HG02610 (cell line): ENCODE data around the gene PCBD1.

Experiments used
- ATAC-seq: cut with Tn5 transposase; IDR thresholded peaks from one replicate; pipeline ENCODE4 v1.9.1; 2021; ENCODE audit warnings: mild to moderate bottlenecking, moderate library complexity; ENCODE audit not compliant: unreplicated experiment

Gene PCBD1

DNA sequence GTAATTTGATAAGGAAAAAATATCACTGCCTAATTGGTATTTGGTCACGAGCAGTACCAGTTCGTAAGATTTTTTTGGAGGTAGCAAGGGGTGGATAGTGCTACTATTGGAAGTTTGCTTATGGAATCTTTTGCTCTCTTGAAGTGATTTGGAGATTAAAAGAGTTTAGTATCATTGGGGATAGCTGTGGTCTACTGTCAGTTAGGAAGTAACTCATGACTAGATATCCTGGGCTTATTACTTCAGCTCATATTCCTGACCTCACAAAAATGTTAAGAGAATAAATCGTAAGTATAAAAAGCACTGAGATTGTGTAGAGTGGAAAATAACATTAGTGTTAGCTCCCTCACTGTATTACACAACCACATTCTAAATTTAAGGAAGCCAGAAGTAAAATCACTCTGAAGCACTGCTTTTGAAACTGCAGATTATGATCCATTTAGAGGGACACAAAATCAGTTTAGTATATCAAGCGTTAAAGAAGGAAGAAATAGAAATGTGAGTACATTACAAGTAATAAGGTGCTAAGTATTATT is 50.0 kb downstream of the PCBD1 start:
- ATAC-seq: no peak

DNA sequence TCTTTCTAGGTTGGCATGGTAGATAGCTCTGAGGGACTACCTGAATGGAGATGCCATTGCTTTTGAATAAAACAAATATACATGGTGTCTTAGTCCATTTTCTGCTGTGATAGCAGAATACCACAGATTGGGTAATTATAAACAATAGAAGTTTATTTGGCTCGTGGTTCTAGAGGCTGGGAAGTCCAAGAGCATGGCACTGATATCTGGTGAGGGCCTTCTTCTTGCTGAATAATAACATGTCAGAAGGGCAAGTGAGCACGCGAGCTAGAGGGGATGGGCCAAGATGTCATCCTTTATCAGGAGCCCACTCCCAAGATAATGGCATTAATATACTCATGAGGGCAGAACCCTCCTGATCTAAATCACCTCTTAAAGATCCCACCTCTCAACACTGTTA is 50.7 kb downstream of the PCBD1 start:
- ATAC-seq: no peak

DNA sequence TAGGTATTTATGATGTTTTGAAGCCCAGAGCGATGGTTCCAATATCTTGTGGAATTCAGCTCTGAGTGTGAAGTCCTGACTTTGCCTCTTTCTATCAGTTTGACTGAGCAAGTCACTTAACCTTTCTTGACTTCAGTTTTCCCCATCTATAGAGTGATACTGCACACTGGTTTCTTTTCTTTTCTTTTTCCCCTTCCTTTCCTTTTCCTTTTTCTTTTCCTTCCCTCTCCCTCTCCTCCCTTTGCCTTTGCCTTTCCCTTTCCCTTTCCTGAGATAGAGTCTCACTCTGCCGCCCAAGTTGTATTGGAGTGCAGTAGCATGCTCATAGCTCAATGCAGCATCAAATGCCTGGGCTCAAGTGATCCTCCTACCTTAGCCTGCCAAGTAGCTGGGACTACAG is 52.0 kb downstream of the PCBD1 start:
- no peak for ATAC-seq

DNA sequence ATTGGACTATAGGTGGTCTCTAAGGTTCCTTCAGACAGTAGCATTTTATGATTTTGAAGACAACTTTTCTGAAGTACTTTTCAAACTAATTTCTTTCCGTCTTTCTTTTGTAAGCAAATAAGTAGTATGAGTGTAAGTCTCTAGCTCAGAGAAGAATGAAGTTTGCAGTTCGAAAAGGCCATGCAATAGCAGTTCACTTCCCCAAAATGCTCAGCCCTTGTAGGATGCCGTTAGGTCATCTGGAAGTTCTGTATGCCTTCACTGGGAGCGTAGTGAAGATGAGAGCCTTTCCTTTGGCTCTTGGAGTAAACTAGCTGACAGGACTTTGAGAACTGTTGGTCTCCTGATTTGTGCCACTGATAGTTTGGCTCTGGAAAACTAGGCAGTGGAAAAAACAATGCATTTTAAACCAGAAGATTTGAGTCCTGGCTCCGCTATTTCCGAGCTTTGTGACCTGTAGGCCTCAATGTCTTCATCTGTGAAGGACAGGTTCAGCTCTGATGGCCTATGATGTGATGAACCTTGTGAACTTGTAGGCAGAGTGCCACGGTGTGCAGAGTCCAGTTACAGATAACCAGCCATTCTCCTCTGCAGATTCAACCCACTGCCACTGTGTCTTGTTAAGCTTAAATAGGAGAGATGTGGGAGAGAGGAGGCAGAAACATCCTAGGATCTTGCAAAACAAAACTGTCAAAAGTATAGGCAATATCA is 53.8 kb downstream of the PCBD1 start:
- ATAC-seq: no peak

DNA sequence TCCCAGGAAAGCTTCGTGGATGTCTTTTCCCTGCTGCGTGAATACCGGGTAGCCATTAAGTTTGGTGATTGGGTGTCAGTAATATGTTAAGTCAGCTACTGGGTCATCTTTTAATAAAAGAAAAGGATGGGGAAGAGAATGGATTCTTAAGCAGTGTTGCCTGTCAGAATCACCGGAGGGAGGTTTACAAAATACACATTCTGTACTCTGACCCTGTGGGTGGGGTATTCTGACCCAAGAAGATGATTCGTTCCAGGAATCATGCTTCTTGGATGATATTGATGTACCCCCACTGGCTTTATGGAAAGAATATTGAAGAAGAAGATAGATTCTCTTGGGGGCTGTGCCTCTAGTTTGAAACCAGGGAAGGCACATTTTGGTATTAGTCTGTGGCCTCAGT is 54.3 kb downstream of the PCBD1 start:
- no peak for ATAC-seq

DNA sequence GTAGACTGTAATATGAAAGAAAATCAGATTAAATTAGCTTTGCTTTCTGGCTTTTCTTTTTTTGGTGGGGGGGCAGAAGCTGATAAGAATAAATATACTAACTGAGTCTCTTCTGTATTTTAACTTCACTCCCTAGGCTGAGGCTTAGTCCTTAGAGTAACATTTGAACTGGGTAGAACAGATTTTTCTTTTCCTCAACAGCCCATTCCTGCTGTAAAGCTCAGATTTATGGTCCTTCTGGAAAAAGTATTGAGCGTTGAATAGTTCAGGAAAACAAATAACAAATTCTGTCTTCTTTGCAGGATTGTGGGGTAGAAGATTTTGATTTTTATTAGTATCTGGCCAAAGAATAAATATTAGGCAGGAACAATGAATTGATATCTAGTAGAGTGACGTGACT is 54.8 kb downstream of the PCBD1 start:
- no peak for ATAC-seq
